ENCODE measurements around the gene RASL11B. TPM values are rescaled to one million over a fixed set of nuclear protein-coding genes. Genes with fewer than 3 reads are reported as not detected.

RASL11B gene
- total RNA-seq, 1 experiment from 2014 or later: 30.0 TPM

DNA sequence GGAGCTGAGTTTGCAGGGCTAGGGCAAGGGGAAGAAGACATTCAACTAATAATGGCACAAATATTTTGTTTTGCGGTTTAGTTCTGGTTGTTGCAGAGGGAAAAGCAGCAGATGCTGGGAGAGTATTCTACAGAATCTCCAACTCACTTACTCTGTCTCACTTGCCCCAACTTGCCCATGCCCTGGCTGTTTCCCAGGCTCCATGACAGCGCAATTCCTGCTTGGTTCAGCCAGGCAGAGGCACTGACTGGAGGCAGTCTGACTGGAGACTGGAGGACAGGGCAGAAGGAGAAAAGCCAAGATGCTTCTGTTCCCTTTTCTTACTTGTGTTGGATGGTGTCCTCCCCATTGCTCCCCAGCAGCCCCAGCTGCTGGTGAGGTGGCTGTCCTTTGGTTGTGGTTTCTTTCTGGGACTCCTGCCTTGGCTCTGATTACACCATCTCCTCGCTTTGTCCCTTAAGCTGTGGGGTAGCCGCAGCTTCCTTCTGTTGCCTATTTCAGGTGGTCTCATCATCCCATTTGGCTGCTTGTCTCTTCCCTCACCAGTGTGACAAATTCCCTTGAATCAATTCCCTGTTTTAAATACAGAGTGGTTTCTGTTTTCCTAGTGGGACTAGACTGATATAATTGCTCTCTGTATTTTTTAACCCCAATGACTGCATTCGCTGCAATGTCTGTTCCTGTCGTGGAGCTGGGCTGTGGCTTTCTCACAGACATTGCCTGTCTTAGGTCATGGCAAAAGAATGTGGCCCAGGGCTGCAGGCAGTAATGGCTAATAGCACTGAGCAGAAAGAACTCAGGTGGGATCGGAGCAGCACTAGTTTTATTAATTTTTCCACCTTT lies 24.2 kb upstream of the RASL11B start:
- Mint-ChIP-seq H3K27ac (peak overlapping the region in 1 of 3 experiments; percentile 51; a peak in 2 of 7 replicates), H3K9me3 (no peaks in the 10 kb centered on the region), H3K4me3 (no peak overlapping the region), H3K36me3 (ENCODE audit: insufficient read depth in 1 of 3, low read depth in 3 of 3) (no peaks in the 10 kb centered on the region; a peak in 1 of 7 replicates), H3K4me1 (peaks cover 78 to 85% of the 10 kb centered on the region in 2 experiments), H3K27me3 (ENCODE audit: low read depth) (0 out of 2 replicates have a peak, but pooled peaks cover 2% of the 10 kb centered on the region)
- Histone ChIP-seq H4K20me1 (ENCODE audit: control insufficient read depth, insufficient read depth, insufficient read length) (no peaks in the 10 kb centered on the region), H3K4me1 (ENCODE audit: insufficient read depth, low read length) (peaks cover 11% of the 10 kb centered on the region), H3K79me2 (ENCODE audit: insufficient read depth, low read length) (no peaks in the 10 kb centered on the region), H4K5ac (ENCODE audit: insufficient read length, low read depth, low read length) (no peak overlapping the region), H2AFZ (ENCODE audit: low read length) (no peak overlapping the region), H2AK5ac (ENCODE audit: insufficient read length, low read length) (no peak overlapping the region), H3K14ac (ENCODE audit: insufficient read depth, low read length) (peak overlapping the region; percentile 23; the same call in 1 of the 2 replicates), H3K4ac (ENCODE audit: low read depth, low read length) (no peak overlapping the region), H3K9ac (ENCODE audit: extremely low read depth, insufficient read length, low read length) (no peak overlapping the region), H2BK15ac (ENCODE audit: low read depth, low read length) (0 out of 2 replicates have a peak overlapping the region, but pooled peaks have one; percentile 12), H3K18ac (ENCODE audit: insufficient read length, low read depth, low read length) (no peak overlapping the region), H3K9me3 (ENCODE audit: control insufficient read depth, low read depth, low read length) (no peaks in the 10 kb centered on the region), H2BK120ac (ENCODE audit: low read depth, low read length, poor library complexity, severe bottlenecking) (no peak overlapping the region), H4K8ac (replicated peaks; ENCODE audit: insufficient read length, low read depth, low read length) (no peak overlapping the region), H3K23me2 (ENCODE audit: insufficient read length, low read depth, low read length, poor library complexity, severe bottlenecking) (no peaks in the 10 kb centered on the region), H3K79me1 (ENCODE audit: insufficient read depth, low read depth, low read length, poor library complexity, severe bottlenecking) (no peaks in the 10 kb centered on the region), H2BK5ac (ENCODE audit: insufficient read length, low read length) (no peak overlapping the region), H3K4me2 (ENCODE audit: insufficient read depth, insufficient read length, low read length) (no peak overlapping the region), H4K91ac (ENCODE audit: insufficient read length, low read depth, low read length) (peak overlapping the region; percentile 56), H3K56ac (ENCODE audit: insufficient read length, low read depth, low read length) (no peak overlapping the region), H3K27ac (ENCODE audit: insufficient read length, low read depth, low read length) (no peak overlapping the region), H2BK20ac (ENCODE audit: low read depth, low read length, poor library complexity, severe bottlenecking) (no peak overlapping the region), H3T11ph (ENCODE audit: low read length) (no peak overlapping the region), H3K27me3 (ENCODE audit: insufficient read depth, low read length) (no peaks in the 10 kb centered on the region), H2BK12ac (ENCODE audit: insufficient read length, low read depth, low read length) (peak overlapping the region; percentile 43), H3K23ac (ENCODE audit: insufficient read length, low read depth, low read length) (no peak overlapping the region)
- WGBS (ENCODE audit: extremely low coverage, insufficient read length, low lambda C conversion rate): no CpG with 5 or more reads among the region's 7 CpGs
- no peak for DNase-seq
- TF ChIP-seq, protein P1, sequence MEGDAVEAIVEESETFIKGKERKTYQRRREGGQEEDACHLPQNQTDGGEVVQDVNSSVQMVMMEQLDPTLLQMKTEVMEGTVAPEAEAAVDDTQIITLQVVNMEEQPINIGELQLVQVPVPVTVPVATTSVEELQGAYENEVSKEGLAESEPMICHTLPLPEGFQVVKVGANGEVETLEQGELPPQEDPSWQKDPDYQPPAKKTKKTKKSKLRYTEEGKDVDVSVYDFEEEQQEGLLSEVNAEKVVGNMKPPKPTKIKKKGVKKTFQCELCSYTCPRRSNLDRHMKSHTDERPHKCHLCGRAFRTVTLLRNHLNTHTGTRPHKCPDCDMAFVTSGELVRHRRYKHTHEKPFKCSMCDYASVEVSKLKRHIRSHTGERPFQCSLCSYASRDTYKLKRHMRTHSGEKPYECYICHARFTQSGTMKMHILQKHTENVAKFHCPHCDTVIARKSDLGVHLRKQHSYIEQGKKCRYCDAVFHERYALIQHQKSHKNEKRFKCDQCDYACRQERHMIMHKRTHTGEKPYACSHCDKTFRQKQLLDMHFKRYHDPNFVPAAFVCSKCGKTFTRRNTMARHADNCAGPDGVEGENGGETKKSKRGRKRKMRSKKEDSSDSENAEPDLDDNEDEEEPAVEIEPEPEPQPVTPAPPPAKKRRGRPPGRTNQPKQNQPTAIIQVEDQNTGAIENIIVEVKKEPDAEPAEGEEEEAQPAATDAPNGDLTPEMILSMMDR (conservative IDR thresholded peaks at IDR 0.05): no peak

Data from H9 (cell line).